Gastrocnemius medialis (tissue), 4 donors: ENCODE measurements around the gene ROR1.

Experiments
- POLR2A ChIP-seq, 2 donors: fragments of 450-650 bp; IDR thresholded peaks; one replicate each; pipeline ENCODE4 v1.6.1; 2017; ENCODE audit warnings: antibody characterized with exemption in 2 of 2, mild to moderate bottlenecking in 2 of 2, moderate library complexity in 2 of 2
- TF ChIP-seq, protein P1 (sequence below), 5 experiments: fragments of 450-650 bp in 3 of 5; fragments of 200-600 bp in 2 of 5; sonication (generic) in 2 of 5; IDR thresholded peaks in 4 of 5; conservative IDR thresholded peaks in 1 of 5; 1 replicate in 4 of 5; 2 replicates in 1 of 5; pipeline ENCODE4 v1.5.1; 2016 to 2019; ENCODE audit warnings: antibody characterized with exemption in 5 of 5, mild to moderate bottlenecking in 3 of 5, moderate library complexity in 3 of 5

- TF ChIP-seq, protein P1, sequence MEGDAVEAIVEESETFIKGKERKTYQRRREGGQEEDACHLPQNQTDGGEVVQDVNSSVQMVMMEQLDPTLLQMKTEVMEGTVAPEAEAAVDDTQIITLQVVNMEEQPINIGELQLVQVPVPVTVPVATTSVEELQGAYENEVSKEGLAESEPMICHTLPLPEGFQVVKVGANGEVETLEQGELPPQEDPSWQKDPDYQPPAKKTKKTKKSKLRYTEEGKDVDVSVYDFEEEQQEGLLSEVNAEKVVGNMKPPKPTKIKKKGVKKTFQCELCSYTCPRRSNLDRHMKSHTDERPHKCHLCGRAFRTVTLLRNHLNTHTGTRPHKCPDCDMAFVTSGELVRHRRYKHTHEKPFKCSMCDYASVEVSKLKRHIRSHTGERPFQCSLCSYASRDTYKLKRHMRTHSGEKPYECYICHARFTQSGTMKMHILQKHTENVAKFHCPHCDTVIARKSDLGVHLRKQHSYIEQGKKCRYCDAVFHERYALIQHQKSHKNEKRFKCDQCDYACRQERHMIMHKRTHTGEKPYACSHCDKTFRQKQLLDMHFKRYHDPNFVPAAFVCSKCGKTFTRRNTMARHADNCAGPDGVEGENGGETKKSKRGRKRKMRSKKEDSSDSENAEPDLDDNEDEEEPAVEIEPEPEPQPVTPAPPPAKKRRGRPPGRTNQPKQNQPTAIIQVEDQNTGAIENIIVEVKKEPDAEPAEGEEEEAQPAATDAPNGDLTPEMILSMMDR (IDR thresholded peaks at IDR 0.05 in 4 of 5, conservative IDR thresholded peaks at IDR 0.05 in 1 of 5), result peak; percentile 2 to 47 (median 33)
- no peak for TF ChIP-seq POLR2A (IDR thresholded peaks at IDR 0.05)
These were observed 161.3 kb downstream of the ROR1 start for GRCh38 chr1:63935143-63935542.
